Glutamatergic neuron (in vitro differentiated cells): Measurements from ENCODE around the gene NOTCH3. TPM values are rescaled to one million over a fixed set of nuclear protein-coding genes. Genes with fewer than 3 reads are reported as not detected.

Experiments
- DNase-seq: peaks from one replicate; pipeline ENCODE4 v3.0.0; 2022
- H3K27ac Mint-ChIP-seq: one replicate; pipeline ENCODE4 v1.8.0; 2020; ENCODE audit warnings: mild to moderate bottlenecking, mixed read lengths, inconsistent platforms; ENCODE audit not compliant: unreplicated experiment
- H3K27me3 Mint-ChIP-seq: one replicate; pipeline ENCODE4 v1.8.0; 2020; ENCODE audit warnings: mild to moderate bottlenecking, moderate library complexity, mixed read lengths, inconsistent platforms; ENCODE audit not compliant: unreplicated experiment
- H3K36me3 Mint-ChIP-seq: one replicate; pipeline ENCODE4 v1.8.0; 2020; ENCODE audit warnings: mild to moderate bottlenecking, mixed read lengths, inconsistent platforms; ENCODE audit not compliant: unreplicated experiment
- H3K4me1 Mint-ChIP-seq: one replicate; pipeline ENCODE4 v1.8.0; 2020; ENCODE audit warnings: mild to moderate bottlenecking, low read depth, mixed read lengths, inconsistent platforms; ENCODE audit not compliant: unreplicated experiment
- H3K4me3 Mint-ChIP-seq: one replicate; pipeline ENCODE4 v1.8.0; 2020; ENCODE audit warnings: mild to moderate bottlenecking, mixed read lengths, inconsistent platforms; ENCODE audit not compliant: unreplicated experiment
- H3K9me3 Mint-ChIP-seq: one replicate; pipeline ENCODE4 v1.8.0; 2020; ENCODE audit warnings: mild to moderate bottlenecking, moderate library complexity, mixed read lengths, inconsistent platforms; ENCODE audit not compliant: unreplicated experiment
- CTCF ChIP-seq: fragments of 200-600 bp; sonication (generic); IDR thresholded peaks from one replicate; pipeline ENCODE4 v1.5.0; 2021; ENCODE audit not compliant: partially characterized antibody, unreplicated experiment
- total RNA-seq: library from RNA; stranded (reverse); fragmentation: NEBNext Ultra II Directional; extraction: Animal tissue kit (Norgen Biotek cat#: 25700); gene quantifications from one replicate; pipeline ENCODE4 v1.2.1, GENCODE V29; 2021; ENCODE audit not compliant: unreplicated experiment

The NOTCH3 gene
- total RNA-seq, 1 donor from 2014 or later = 3.6 TPM

- TF ChIP-seq CTCF = no peak
- Mint-ChIP-seq H3K4me1 (no peaks in the 10 kb centered on the region), H3K27me3 (peaks cover 9% of the 10 kb centered on the region), H3K27ac (no peak overlapping the region), H3K9me3 (peaks cover 18% of the 10 kb centered on the region), H3K36me3 (no peaks in the 10 kb centered on the region), H3K4me3 (no peak overlapping the region)
- no peak for DNase-seq
Measured at GRCh38 chr19:15237759-15238638, 37.2 kb upstream of the NOTCH3 start.

- DNase-seq = no peak
- Mint-ChIP-seq H3K4me1 (no peaks in the 10 kb centered on the region), H3K9me3 (peaks cover 16% of the 10 kb centered on the region), H3K36me3 (no peaks in the 10 kb centered on the region), H3K27ac (no peak overlapping the region), H3K4me3 (no peak overlapping the region), H3K27me3 (peaks cover 8% of the 10 kb centered on the region)
- TF ChIP-seq CTCF = no peak
Measured at GRCh38 chr19:15236886-15237285, 36.1 kb upstream of the NOTCH3 start.

- no peaks in the 10 kb centered on the region for H3K36me3 Mint-ChIP-seq
- H3K27ac Mint-ChIP-seq = no peak overlapping the region
Measured at GRCh38 chr19:15235781-15236180, 35.0 kb upstream of the NOTCH3 start.

DNA sequence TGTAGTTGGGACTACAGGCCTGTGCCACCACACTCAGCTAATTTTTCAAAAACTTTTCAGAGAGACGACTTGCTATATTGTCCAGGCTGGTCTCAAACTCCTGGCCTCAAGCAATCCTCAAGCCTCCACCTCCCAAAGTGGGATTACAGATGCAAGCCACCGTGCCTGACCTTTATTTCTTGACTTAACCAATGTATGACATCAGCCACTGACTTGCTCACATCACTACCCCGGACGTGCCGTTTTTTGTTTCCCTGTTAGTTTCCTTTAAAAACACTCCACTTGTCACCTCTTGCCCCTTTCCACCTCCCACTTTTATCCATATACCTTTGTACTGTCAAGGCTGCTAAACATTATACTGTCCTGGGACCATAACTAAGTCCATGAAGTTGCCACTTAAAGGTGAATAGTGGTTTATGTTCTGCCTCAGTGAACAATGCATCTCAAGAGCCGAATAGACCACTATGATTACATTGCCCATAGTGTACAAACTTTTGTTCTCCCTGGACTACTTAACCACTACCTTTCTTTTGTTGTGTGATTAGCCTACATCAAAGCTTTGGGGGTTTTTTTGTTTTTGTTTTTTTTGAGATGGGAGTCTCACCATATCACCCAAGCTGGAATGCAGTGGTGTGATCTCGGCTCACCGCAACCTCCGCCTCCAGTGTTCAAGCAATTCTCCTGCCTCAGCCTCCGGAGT, 33.8 kb upstream of the NOTCH3 start:
- H3K9me3 Mint-ChIP-seq = peaks cover 10% of the 10 kb centered on the region
- H3K27me3 Mint-ChIP-seq = peaks cover 7% of the 10 kb centered on the region
- TF ChIP-seq CTCF = no peak
- H3K4me3 Mint-ChIP-seq = peak overlapping the region; percentile 76
- H3K27ac Mint-ChIP-seq = peak overlapping the region; percentile 1
- H3K4me1 Mint-ChIP-seq = no peaks in the 10 kb centered on the region
- no peak for DNase-seq
- no peaks in the 10 kb centered on the region for H3K36me3 Mint-ChIP-seq

More at GRCh38 chr19:15235781-15236180, 35.0 kb upstream of the NOTCH3 start:
- Mint-ChIP-seq H3K4me3 (no peak overlapping the region), H3K4me1 (no peaks in the 10 kb centered on the region), H3K27me3 (peaks cover 8% of the 10 kb centered on the region), H3K9me3 (peaks cover 15% of the 10 kb centered on the region)
- no peak for TF ChIP-seq CTCF
- DNase-seq = no peak

GRCh38 chr19:15231271-15231670, 30.5 kb upstream of the NOTCH3 start:
- Mint-ChIP-seq H3K4me3 (no peak overlapping the region), H3K27ac (no peak overlapping the region), H3K27me3 (peaks cover 9% of the 10 kb centered on the region), H3K4me1 (no peaks in the 10 kb centered on the region), H3K9me3 (peaks cover 9% of the 10 kb centered on the region), H3K36me3 (no peaks in the 10 kb centered on the region)
- no peak for DNase-seq
- TF ChIP-seq CTCF = no peak
